Lower lobe of right lung (tissue), 2 donors: ENCODE data around the gene IRAK4. TPM values are rescaled to one million over a fixed set of nuclear protein-coding genes. Genes with fewer than 3 reads are reported as not detected.
"Not testable (repeated sequence)": the region's sequence is repeated elsewhere in the genome, so short reads cannot be mapped to it uniquely, and the experiment has no call there.

Source experiments
- ATAC-seq, 2 donors: fragments of 200-7000 bp; cut with Tn5 transposase; one replicate each; pipeline ENCODE4 v1.9.1; 2020 to 2022; ENCODE audit warnings: mild to moderate bottlenecking in 2 of 2, moderate library complexity in 2 of 2
- DNase-seq: peaks from one replicate; pipeline ENCODE4 v3.0.0-alpha.2; 2020
- H3K27ac ChIP-seq: fragments of 200-600 bp; one replicate; pipeline ENCODE4 v1.8.0; 2022
- H3K27me3 ChIP-seq: fragments of 200-600 bp; one replicate; pipeline ENCODE4 v1.8.0; 2022; ENCODE audit warnings: low read depth
- H3K36me3 ChIP-seq: fragments of 200-600 bp; one replicate; pipeline ENCODE4 v1.8.0; 2022; ENCODE audit warnings: mild to moderate bottlenecking
- H3K4me1 ChIP-seq: fragments of 200-600 bp; one replicate; pipeline ENCODE4 v1.8.0; 2022
- H3K4me3 ChIP-seq: fragments of 200-600 bp; one replicate; pipeline ENCODE4 v1.8.0; 2022; ENCODE audit warnings: mild to moderate bottlenecking
- H3K9me3 ChIP-seq: fragments of 200-600 bp; one replicate; pipeline ENCODE4 v1.8.0; 2022
- CTCF ChIP-seq: fragments of 200-600 bp; IDR thresholded peaks from one replicate; pipeline ENCODE4 v1.8.0; 2022; ENCODE audit warnings: antibody characterized with exemption, mild to moderate bottlenecking
- intact Hi-C: fragments of 100-400 bp; cut with DNase I; formaldehyde crosslinking; loops from one replicate; pipeline ENCODE4 v1.11.0; 2022
- total RNA-seq: library from RNA; stranded (reverse); fragmentation: NEBNext Ultra II Directional; extraction: Animal tissue kit (Norgen Biotek cat#: 25700); gene quantifications from one replicate; pipeline ENCODE4 v1.2.1, GENCODE V29; 2021
- donor health status: DM: no; HTN: yes; CAD: no; lungs with severe emphysema.

IRAK4 gene
- total RNA-seq, 1 donor from 2014 or later, result 23.2 TPM

- H3K4me1 ChIP-seq, result no peaks in the 10 kb centered on the region
- no peak for TF ChIP-seq CTCF
- H3K4me3 ChIP-seq, result no peak overlapping the region
- no peaks in the 10 kb centered on the region for H3K9me3 ChIP-seq
- intact Hi-C loops, result no loop called here
- peaks cover 45% of the 10 kb centered on the region for H3K36me3 ChIP-seq
- no peak overlapping the region for H3K27ac ChIP-seq
- ATAC-seq (no peak), DNase-seq (no peak)
- no peaks in the 10 kb centered on the region for H3K27me3 ChIP-seq
These were observed 18.1 kb upstream of the IRAK4 start for GRCh38 chr12:43740511-43741100.

GRCh38 chr12:43742106-43742505 is 16.6 kb upstream of the IRAK4 start:
- no peak overlapping the region for H3K4me3 ChIP-seq
- no peak for DNase-seq
- no peak for ATAC-seq
- no peaks in the 10 kb centered on the region for H3K27me3 ChIP-seq
- no peaks in the 10 kb centered on the region for H3K4me1 ChIP-seq
- H3K9me3 ChIP-seq, result no peaks in the 10 kb centered on the region
- TF ChIP-seq CTCF, result no peak
- peaks cover 37% of the 10 kb centered on the region for H3K36me3 ChIP-seq
- intact Hi-C loops, result no loop called here
- no peak overlapping the region for H3K27ac ChIP-seq

GRCh38 chr12:43744826-43745225 is 13.9 kb upstream of the IRAK4 start:
- H3K27ac ChIP-seq, result no peak overlapping the region
- no peak overlapping the region for H3K4me3 ChIP-seq
- H3K4me1 ChIP-seq, result no peaks in the 10 kb centered on the region
- H3K27me3 ChIP-seq, result no peaks in the 10 kb centered on the region
- intact Hi-C loops, result no loop called here
- H3K9me3 ChIP-seq, result no peaks in the 10 kb centered on the region
- TF ChIP-seq CTCF, result no peak
- peaks cover 30% of the 10 kb centered on the region for H3K36me3 ChIP-seq
- DNase-seq, result no peak
- no peak for ATAC-seq

- ATAC-seq, result no peak
- no peak for DNase-seq
- TF ChIP-seq CTCF, result no peak
- no peaks in the 10 kb centered on the region for H3K9me3 ChIP-seq
- H3K27ac ChIP-seq, result no peak overlapping the region
- peaks cover 11% of the 10 kb centered on the region for H3K36me3 ChIP-seq
- H3K4me3 ChIP-seq, result no peak overlapping the region
- H3K4me1 ChIP-seq, result no peaks in the 10 kb centered on the region
- H3K27me3 ChIP-seq, result no peaks in the 10 kb centered on the region
- intact Hi-C loops, result no loop called here
These were observed 9.7 kb upstream of the IRAK4 start for GRCh38 chr12:43749016-43749415.

GRCh38 chr12:43750814-43751213 is 7.9 kb upstream of the IRAK4 start:
- H3K9me3 ChIP-seq, result no peaks in the 10 kb centered on the region
- no peaks in the 10 kb centered on the region for H3K36me3 ChIP-seq
- TF ChIP-seq CTCF, result no peak
- DNase-seq (no peak), ATAC-seq (no peak)
- intact Hi-C loops, result no loop called here
- H3K4me3 ChIP-seq, result no peak overlapping the region
- H3K27ac ChIP-seq, result no peak overlapping the region
- H3K4me1 ChIP-seq, result no peaks in the 10 kb centered on the region
- H3K27me3 ChIP-seq, result no peaks in the 10 kb centered on the region

GRCh38 chr12:43751360-43751759 is 7.4 kb upstream of the IRAK4 start:
- H3K36me3 ChIP-seq, H3K27me3 ChIP-seq, H3K27ac ChIP-seq, ATAC-seq, intact Hi-C loops, H3K4me1 ChIP-seq, H3K4me3 ChIP-seq, H3K9me3 ChIP-seq, DNase-seq: not testable (repeated sequence)
